ENCODE measurements around the gene ACAD10.
"Not testable (repeated sequence)": the region's sequence is repeated elsewhere in the genome, so short reads cannot be mapped to it uniquely, and the experiment has no call there.

Gene ACAD10

GRCh38 chr12:111753144-111753881 is 67.5 kb downstream of the ACAD10 start:
- DNase-seq (ENCODE audit: low spot score), result peak; percentile 90

- no peak for DNase-seq (ENCODE audit: low spot score)
These were observed 68.8 kb downstream of the ACAD10 start for GRCh38 chr12:111754671-111755070.

GRCh38 chr12:111756196-111756595 is 70.3 kb downstream of the ACAD10 start:
- no peak for DNase-seq (ENCODE audit: low spot score)

- no peak for DNase-seq (ENCODE audit: low spot score)
These were observed 70.8 kb downstream of the ACAD10 start for GRCh38 chr12:111756681-111757080.

GRCh38 chr12:111757361-111758119 is 71.7 kb downstream of the ACAD10 start:
- DNase-seq (ENCODE audit: low spot score), result peak; percentile 62

GRCh38 chr12:111758120-111758561 is 72.3 kb downstream of the ACAD10 start:
- DNase-seq (ENCODE audit: low spot score), result no peak

GRCh38 chr12:111759271-111759670 is 73.4 kb downstream of the ACAD10 start:
- no peak for DNase-seq (ENCODE audit: low spot score)

GRCh38 chr12:111759991-111760390 is 74.1 kb downstream of the ACAD10 start:
- DNase-seq (ENCODE audit: low spot score), result no peak

GRCh38 chr12:111761099-111761498 is 75.2 kb downstream of the ACAD10 start:
- no peak for DNase-seq (ENCODE audit: low spot score)

- no peak for DNase-seq (ENCODE audit: low spot score)
These were observed 75.9 kb downstream of the ACAD10 start for GRCh38 chr12:111761706-111762105.

GRCh38 chr12:111763552-111763951 is 77.7 kb downstream of the ACAD10 start:
- DNase-seq (ENCODE audit: low spot score), result not testable (repeated sequence)

GRCh38 chr12:111764120-111764821 is 78.4 kb downstream of the ACAD10 start:
- DNase-seq (ENCODE audit: low spot score), result no peak

GRCh38 chr12:111766608-111767361 is 80.9 kb downstream of the ACAD10 start, which contains the start of gene ALDH2:
Gene ALDH2 (plus strand): TSS chr12:111766933. CDS start chr12:111766983, 50 bp downstream.
- peak; percentile 84 for DNase-seq (ENCODE audit: low spot score)

GRCh38 chr12:111767362-111768158 is 81.7 kb downstream of the ACAD10 start:
- peak; percentile 43 for DNase-seq (ENCODE audit: low spot score)

GRCh38 chr12:111768159-111768895 is 82.5 kb downstream of the ACAD10 start:
- DNase-seq (ENCODE audit: low spot score), result no peak

- DNase-seq (ENCODE audit: low spot score), result no peak
These were observed 83.7 kb downstream of the ACAD10 start for GRCh38 chr12:111769599-111769998.

GRCh38 chr12:111773801-111774551 is 88.1 kb downstream of the ACAD10 start:
- peak; percentile 81 for DNase-seq (ENCODE audit: low spot score)

GRCh38 chr12:111775205-111776193 is 89.6 kb downstream of the ACAD10 start:
- DNase-seq (ENCODE audit: low spot score), result peak; percentile 52
